HAP-1 (cell line): ENCODE results near the gene ANKS4B.
"Not testable (repeated sequence)": the region's sequence is repeated elsewhere in the genome, so short reads cannot be mapped to it uniquely, and the experiment has no call there.

Experiments
- DNase-seq, 2 experiments: peaks; one replicate each; pipeline ENCODE4 v3.0.0-alpha.2; 2016 to 2020; ENCODE audit warnings: low spot score in 2 of 2
- H3K27me3 ChIP-seq: fragments of 250-450 bp; sonication (Bioruptor Pico); 2 replicates; pipeline ENCODE4 v1.5.1; 2020; ENCODE audit warnings: low read depth, mild to moderate bottlenecking, moderate library complexity
- H3K36me3 ChIP-seq: fragments of 250-450 bp; sonication (Bioruptor Pico); replicated peaks from 2 replicates; pipeline ENCODE4 v1.5.1; 2020; ENCODE audit warnings: mild to moderate bottlenecking
- H3K4me1 ChIP-seq: fragments of 250-450 bp; sonication (Bioruptor Pico); 2 replicates; pipeline ENCODE4 v1.5.1; 2020; ENCODE audit warnings: mild to moderate bottlenecking
- H3K4me3 ChIP-seq: fragments of 250-450 bp; sonication (Bioruptor Pico); 2 replicates; pipeline ENCODE4 v1.5.1; 2020; ENCODE audit warnings: mild to moderate bottlenecking, moderate library complexity
- H3K9me3 ChIP-seq: fragments of 250-450 bp; sonication (Bioruptor Pico); 2 replicates; pipeline ENCODE4 v1.5.1; 2020; ENCODE audit warnings: mild to moderate bottlenecking, moderate library complexity
- in situ Hi-C: fragments of 300-500 bp; cut with MboI; formaldehyde crosslinking; loops from 3 replicates; pipeline ENCODE4 v1.14.3; 2020; ENCODE audit warnings: low sequenced_read_pairs, inconsistent platforms, mixed read lengths

ANKS4B gene, protein sequence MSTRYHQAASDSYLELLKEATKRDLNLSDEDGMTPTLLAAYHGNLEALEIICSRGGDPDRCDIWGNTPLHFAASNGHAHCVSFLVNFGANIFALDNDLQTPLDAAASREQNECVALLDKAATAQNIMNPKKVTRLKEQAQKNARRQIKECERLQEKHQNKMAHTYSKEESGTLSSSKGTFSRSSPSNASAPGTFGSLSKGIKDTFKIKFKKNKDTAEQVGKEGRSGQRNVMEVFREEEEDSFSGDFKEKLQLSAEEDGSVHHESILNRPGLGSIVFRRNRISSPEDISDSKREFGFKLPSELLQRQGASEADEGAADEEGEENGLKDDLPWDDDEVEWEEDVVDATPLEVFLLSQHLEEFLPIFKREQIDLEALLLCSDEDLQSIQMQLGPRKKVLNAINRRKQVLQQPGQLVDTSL

DNA sequence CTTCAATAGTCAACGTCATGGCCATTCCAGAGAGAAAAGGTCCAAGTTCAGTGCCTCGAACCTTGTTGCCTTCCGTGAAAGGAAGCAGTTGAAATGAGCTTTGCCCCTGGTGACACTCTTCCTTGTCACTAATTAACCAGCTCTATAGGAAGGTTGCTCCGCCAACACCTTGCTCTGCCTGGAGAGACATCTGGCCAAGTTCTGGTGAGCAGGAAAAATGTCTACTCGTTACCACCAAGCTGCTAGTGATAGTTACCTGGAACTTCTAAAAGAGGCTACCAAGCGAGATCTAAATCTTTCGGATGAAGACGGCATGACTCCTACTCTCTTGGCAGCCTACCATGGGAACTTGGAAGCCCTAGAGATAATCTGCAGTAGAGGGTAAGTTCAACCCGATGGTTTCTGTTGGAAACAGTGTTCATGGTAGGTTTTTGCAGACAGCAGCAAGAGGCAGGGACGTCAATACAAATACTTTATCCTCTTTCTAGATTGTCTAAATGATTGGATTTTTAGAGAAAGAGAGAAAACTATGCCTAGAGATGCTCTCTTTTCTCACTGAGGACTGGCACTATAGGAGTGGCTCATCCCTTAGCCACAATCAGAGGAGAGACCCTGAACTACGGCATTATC is at the start of gene ANKS4B:
Gene ANKS4B (plus strand): TSS at position 179 of the 630 bp plus-strand sequence. CDS start 39 bp downstream, at position 218.
- in situ Hi-C loops, result no loop called here
- Histone ChIP-seq H3K36me3 (no peaks in the 10 kb centered on the region), H3K9me3 (no peaks in the 10 kb centered on the region), H3K4me3 (no peak within 1 kb of the TSS), H3K4me1 (no peaks in the 10 kb centered on the region), H3K27me3 (no peaks in the 10 kb centered on the region; the same call in 1 of the 2 replicates)
- no peak for DNase-seq

DNA sequence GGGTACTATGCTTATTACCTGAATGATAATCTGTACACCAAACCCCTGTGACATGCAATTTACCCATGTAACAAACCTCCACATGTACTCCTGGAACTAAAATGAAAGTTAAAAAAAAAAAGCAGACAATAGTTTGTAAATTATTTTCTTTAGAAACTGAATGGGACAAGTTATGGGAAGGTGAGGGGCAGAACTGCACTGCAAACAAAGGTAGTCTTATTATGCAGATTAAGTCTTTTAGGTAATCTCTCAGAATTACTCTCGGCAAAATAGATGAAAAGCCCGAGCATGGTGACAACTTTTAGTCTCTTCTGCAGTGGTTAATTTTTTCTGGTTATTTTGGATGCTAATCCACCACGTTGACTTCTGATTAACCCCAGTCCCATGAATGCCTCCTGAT is 49.5 kb upstream of the ANKS4B start:
- Histone ChIP-seq H3K4me1 (no peaks in the 10 kb centered on the region), H3K36me3 (peaks cover 28% of the 10 kb centered on the region), H3K27me3 (no peaks in the 10 kb centered on the region), H3K9me3 (peaks cover 6% of the 10 kb centered on the region), H3K4me3 (no peak overlapping the region)
- DNase-seq, result no peak
- in situ Hi-C loops, result no loop called here

DNA sequence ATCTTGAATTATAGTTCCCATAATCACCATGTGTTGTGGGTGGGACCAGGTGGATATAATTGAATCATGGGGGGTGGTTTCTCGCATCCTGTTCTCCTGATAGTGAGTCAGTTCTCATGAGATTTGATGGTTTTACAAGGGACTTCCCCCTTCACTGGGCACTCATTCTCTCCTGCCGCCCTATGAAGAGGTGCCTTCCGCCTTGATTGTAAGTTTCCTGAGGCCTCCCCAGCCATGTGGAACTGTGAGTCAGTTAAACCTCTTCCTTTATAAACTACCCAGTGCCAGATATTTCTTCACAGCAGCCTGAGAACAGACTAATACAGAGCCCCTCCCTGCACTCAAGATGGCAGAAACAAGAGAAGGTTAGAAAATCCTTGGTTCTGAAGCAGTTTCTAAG is 48.7 kb upstream of the ANKS4B start:
- no peaks in the 10 kb centered on the region for H3K27me3 ChIP-seq
- H3K36me3 ChIP-seq, result peaks cover 21% of the 10 kb centered on the region
- no peaks in the 10 kb centered on the region for H3K4me1 ChIP-seq
- no peak overlapping the region for H3K4me3 ChIP-seq
- peaks cover 6% of the 10 kb centered on the region for H3K9me3 ChIP-seq
- in situ Hi-C loops, result loop anchor here (5.0 kb wide), 1 partner anchor 92 kb away; the partner anchor contains the start of gene CRYM
- DNase-seq, result no peak

GRCh38 chr16:21185659-21186325 is 47.7 kb upstream of the ANKS4B start:
- Histone ChIP-seq H3K4me3 (no peak overlapping the region), H3K36me3 (peaks cover 14% of the 10 kb centered on the region), H3K27me3 (no peaks in the 10 kb centered on the region)

GRCh38 chr16:21186326-21186691 is 47.2 kb upstream of the ANKS4B start:
- in situ Hi-C loops, result loop anchor here (5.0 kb wide), 1 partner anchor 91 kb away; the partner anchor contains the start of gene CRYM
- Histone ChIP-seq H3K4me1 (no peaks in the 10 kb centered on the region), H3K4me3 (no peak overlapping the region), H3K36me3 (peaks cover 9% of the 10 kb centered on the region), H3K27me3 (no peaks in the 10 kb centered on the region), H3K9me3 (peaks cover 9% of the 10 kb centered on the region)
- DNase-seq, result no peak

More at GRCh38 chr16:21185659-21186325, 47.7 kb upstream of the ANKS4B start:
- in situ Hi-C loops, result loop anchor here (5.0 kb wide), 1 partner anchor 92 kb away; the partner anchor contains the start of gene CRYM
- DNase-seq, result no peak
- no peaks in the 10 kb centered on the region for H3K4me1 ChIP-seq
- H3K9me3 ChIP-seq, result peaks cover 9% of the 10 kb centered on the region

- DNase-seq, result no peak
- Histone ChIP-seq H3K36me3 (no peaks in the 10 kb centered on the region), H3K27me3 (no peaks in the 10 kb centered on the region), H3K4me3 (no peak overlapping the region), H3K4me1 (no peaks in the 10 kb centered on the region), H3K9me3 (peaks cover 3% of the 10 kb centered on the region; the same call in 1 of the 2 replicates)
- in situ Hi-C loops, result loop anchor here (5.0 kb wide), 1 partner anchor 88 kb away; the partner anchor contains the start of gene CRYM
Observed at GRCh38 chr16:21189311-21189710, 44.2 kb upstream of the ANKS4B start.

DNA sequence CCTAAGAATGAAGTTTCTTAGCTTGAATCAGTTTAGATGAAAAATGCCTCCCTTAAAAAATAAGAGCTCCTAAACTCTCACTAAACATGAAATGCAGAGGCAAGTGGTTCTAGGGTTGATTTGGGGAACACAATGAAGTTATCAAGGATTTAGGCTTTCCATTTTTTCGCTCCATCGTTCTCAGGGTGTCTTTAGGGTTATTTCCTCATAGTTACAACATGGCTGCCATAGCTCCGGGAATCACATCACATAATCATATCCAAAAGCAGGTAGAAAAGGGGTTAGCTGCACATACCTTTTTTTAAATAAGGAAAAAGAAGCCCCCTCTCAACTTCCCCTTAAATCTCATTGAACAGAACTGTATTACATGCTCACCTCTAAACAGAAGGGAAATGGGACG is 43.5 kb upstream of the ANKS4B start:
- Histone ChIP-seq H3K27me3 (no peaks in the 10 kb centered on the region), H3K4me1 (no peaks in the 10 kb centered on the region), H3K4me3 (no peak overlapping the region), H3K36me3 (no peaks in the 10 kb centered on the region), H3K9me3 (peaks cover 3% of the 10 kb centered on the region; the same call in 1 of the 2 replicates)
- in situ Hi-C loops, result no loop called here
- no peak for DNase-seq

DNA sequence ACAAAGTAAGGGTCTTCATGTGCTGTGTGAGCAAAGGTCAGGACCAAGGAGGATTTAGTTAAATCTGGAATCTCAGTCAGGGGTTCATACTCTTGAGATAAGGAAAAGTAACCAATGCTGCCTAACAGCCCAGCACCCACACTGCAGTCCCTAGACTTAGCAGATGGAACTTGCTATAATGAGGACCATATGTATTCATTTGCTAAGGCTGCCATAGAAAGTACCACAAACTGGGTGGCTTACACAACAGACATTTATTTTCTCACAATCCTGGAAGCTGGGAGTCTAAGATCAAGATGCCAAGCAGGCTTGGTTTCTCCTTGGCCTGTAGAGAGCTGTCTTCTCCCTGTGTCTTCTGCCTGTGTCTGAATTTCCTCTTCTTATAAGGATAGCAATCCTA is 42.9 kb upstream of the ANKS4B start:
- Histone ChIP-seq H3K4me3 (no peak overlapping the region), H3K9me3 (peaks cover 3% of the 10 kb centered on the region; the same call in 1 of the 2 replicates), H3K27me3 (no peaks in the 10 kb centered on the region), H3K4me1 (no peaks in the 10 kb centered on the region), H3K36me3 (no peaks in the 10 kb centered on the region)
- in situ Hi-C loops, result no loop called here
- DNase-seq, result no peak

GRCh38 chr16:21192991-21193390 is 40.5 kb upstream of the ANKS4B start:
- no peak for DNase-seq
- H3K4me3 ChIP-seq, result no peak overlapping the region
- in situ Hi-C loops, result no loop called here
- H3K9me3 ChIP-seq, result peaks cover 3% of the 10 kb centered on the region; the same call in 1 of the 2 replicates
- no peaks in the 10 kb centered on the region for H3K36me3 ChIP-seq
- 0 out of 2 replicates have a peak, but pooled peaks cover 2% of the 10 kb centered on the region for H3K4me1 ChIP-seq
- H3K27me3 ChIP-seq, result no peaks in the 10 kb centered on the region

DNA sequence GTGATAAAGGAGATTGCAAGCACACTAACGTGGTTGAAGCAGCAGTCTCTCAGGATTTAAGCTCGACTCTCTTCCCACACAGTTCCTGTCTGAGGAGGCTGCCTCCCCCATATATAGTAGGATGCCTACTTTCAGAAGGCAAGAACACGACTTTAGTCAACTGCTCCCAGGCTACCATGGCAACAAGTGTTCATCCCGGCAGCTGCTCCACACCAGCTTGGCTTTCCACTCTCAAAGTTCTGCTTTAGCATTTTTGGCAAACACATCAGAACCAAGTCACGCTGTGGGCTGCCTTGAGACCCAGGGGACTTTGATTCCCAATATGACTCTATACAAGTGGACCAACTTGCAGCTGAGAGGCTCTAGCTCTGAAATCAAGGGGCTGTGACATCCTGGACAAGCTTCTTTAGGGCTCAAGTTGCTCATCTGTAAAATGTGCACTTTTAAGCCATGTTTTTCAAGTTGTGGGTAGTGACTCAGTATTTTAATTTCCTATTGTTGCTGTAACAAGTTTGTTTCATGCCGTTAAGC is 38.7 kb upstream of the ANKS4B start:
- H3K9me3 ChIP-seq, result peaks cover 3% of the 10 kb centered on the region; the same call in 1 of the 2 replicates
- no peak overlapping the region for H3K4me3 ChIP-seq
- no peaks in the 10 kb centered on the region for H3K27me3 ChIP-seq
- no peak for DNase-seq
- H3K4me1 ChIP-seq, result 0 out of 2 replicates have a peak, but pooled peaks cover 2% of the 10 kb centered on the region
- in situ Hi-C loops, result no loop called here
- H3K36me3 ChIP-seq, result no peaks in the 10 kb centered on the region

DNA sequence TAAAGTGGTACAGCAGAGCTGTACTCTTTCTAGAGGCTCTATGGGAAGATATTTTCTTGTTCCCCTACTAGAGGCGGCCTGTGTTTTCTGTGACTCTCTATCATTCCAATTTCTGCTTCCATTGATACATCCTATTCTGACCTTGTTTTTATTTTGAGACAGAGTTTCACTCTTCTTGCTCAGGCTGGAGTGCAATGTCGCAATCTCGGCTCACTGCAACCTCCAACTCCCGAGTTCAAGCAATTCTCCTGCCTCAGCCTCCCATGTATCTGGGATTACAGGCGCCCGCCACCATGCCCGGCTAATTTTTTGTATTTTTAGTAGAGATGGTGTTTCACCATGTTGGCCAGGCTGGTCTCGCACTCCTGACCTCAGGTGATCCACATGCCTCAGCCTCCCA is 38.2 kb upstream of the ANKS4B start:
- in situ Hi-C loops, H3K36me3 ChIP-seq, H3K4me1 ChIP-seq, DNase-seq, H3K4me3 ChIP-seq, H3K27me3 ChIP-seq, H3K9me3 ChIP-seq: not testable (repeated sequence)

GRCh38 chr16:21197112-21197511 is 36.4 kb upstream of the ANKS4B start:
- Histone ChIP-seq H3K9me3 (no peaks in the 10 kb centered on the region), H3K4me1 (0 out of 2 replicates have a peak, but pooled peaks cover 2% of the 10 kb centered on the region), H3K27me3 (no peaks in the 10 kb centered on the region), H3K36me3 (no peaks in the 10 kb centered on the region), H3K4me3 (no peak overlapping the region)
- in situ Hi-C loops, result no loop called here
- peak in 1 of 2 experiments; percentile 37 for DNase-seq

GRCh38 chr16:21197621-21198020 is 35.9 kb upstream of the ANKS4B start:
- in situ Hi-C loops, result no loop called here
- DNase-seq, result no peak
- H3K4me3 ChIP-seq, result no peak overlapping the region
- no peaks in the 10 kb centered on the region for H3K9me3 ChIP-seq
- no peaks in the 10 kb centered on the region for H3K36me3 ChIP-seq
- no peaks in the 10 kb centered on the region for H3K27me3 ChIP-seq
- 0 out of 2 replicates have a peak, but pooled peaks cover 2% of the 10 kb centered on the region for H3K4me1 ChIP-seq
